ENCODE data around the gene MBNL1.

GRCh38 chr3:152269056-152269830 is 514 bp downstream of the MBNL1 start:
- no peak for TF ChIP-seq CTCF (IDR thresholded peaks at IDR 0.05)
- TF ChIP-seq POLR2A (IDR thresholded peaks at IDR 0.05): peak in 1 of 2 donors; percentile 14
- TF ChIP-seq EP300 (IDR thresholded peaks at IDR 0.05): peak; percentile 37
